GM10847 (cell line): ENCODE measurements around the gene ACP5.

Experiments
- POLR2A ChIP-seq: IDR thresholded peaks from 2 replicates; pipeline ENCODE4 v1.6.1; 2011; ENCODE audit not compliant: insufficient read length; ENCODE audit errors: extremely low read depth

ACP5 gene

GRCh38 chr19:11552666-11553372, 24.6 kb downstream of the ACP5 start:
- no peak for TF ChIP-seq POLR2A

- TF ChIP-seq POLR2A = no peak
These were observed 25.7 kb downstream of the ACP5 start for GRCh38 chr19:11551603-11552235.

GRCh38 chr19:11550265-11550664, 27.2 kb downstream of the ACP5 start:
- no peak for TF ChIP-seq POLR2A

GRCh38 chr19:11549386-11549953, 28.0 kb downstream of the ACP5 start:
- TF ChIP-seq POLR2A = no peak

- TF ChIP-seq POLR2A = no peak
These were observed 29.3 kb downstream of the ACP5 start for GRCh38 chr19:11547929-11548700.

- TF ChIP-seq POLR2A = no peak
These were observed 36.2 kb downstream of the ACP5 start for GRCh38 chr19:11541238-11541637.

GRCh38 chr19:11540645-11541044, 36.8 kb downstream of the ACP5 start:
- no peak for TF ChIP-seq POLR2A

- TF ChIP-seq POLR2A = no peak
These were observed 37.7 kb downstream of the ACP5 start for GRCh38 chr19:11539495-11540365.

- no peak for TF ChIP-seq POLR2A
These were observed 39.0 kb downstream of the ACP5 start, which contains the start of gene CNN1 for GRCh38 chr19:11538232-11539036. TSS of gene CNN1 (plus strand) at chr19:11538851. CDS start at chr19:11538928, 77 bp downstream.

GRCh38 chr19:11535792-11536595, 41.5 kb downstream of the ACP5 start:
- no peak for TF ChIP-seq POLR2A

GRCh38 chr19:11534948-11535347, 42.5 kb downstream of the ACP5 start:
- no peak for TF ChIP-seq POLR2A

- TF ChIP-seq POLR2A = no peak
These were observed 42.9 kb downstream of the ACP5 start for GRCh38 chr19:11534538-11534937.

GRCh38 chr19:11530432-11530831, 47.0 kb downstream of the ACP5 start:
- TF ChIP-seq POLR2A = no peak
